AG04449 (cell line): Measurements from ENCODE around the gene FOXD2.
"Not testable (repeated sequence)": the region's sequence is repeated elsewhere in the genome, so short reads cannot be mapped to it uniquely, and the experiment has no call there.

Experiments used
- CTCF ChIA-PET: fragments of 350-600 bp; formaldehyde crosslinking; extraction: SDS; loops from one replicate; lab custom pipeline; 2021; ENCODE audit warnings: antibody characterized with exemption; lab: Yijun Ruan, JAX
- POLR2A ChIA-PET: fragments of 400-600, 350-600 bp; formaldehyde crosslinking; extraction: SDS; loops from one replicate; lab custom pipeline; 2020; ENCODE audit warnings: antibody characterized with exemption, inconsistent platforms; lab: Yijun Ruan, JAX
- DNase-seq: peaks from one replicate; pipeline ENCODE4 v3.0.0-alpha.2; 2010; ENCODE audit warnings: low read depth, low spot score
- H3K4me3 ChIP-seq: 2 replicates; pipeline ENCODE4 v1.5.1; 2011; ENCODE audit warnings: low read depth, mild to moderate bottlenecking, control low read depth, low read length
- CTCF ChIP-seq: IDR thresholded peaks from one replicate; pipeline ENCODE4 v1.5.1; 2011; ENCODE audit warnings: mild to moderate bottlenecking, moderate library complexity, low read length, control low read depth, inconsistent platforms; ENCODE audit not compliant: insufficient read depth; ENCODE audit errors: missing control alignments

Gene FOXD2

GRCh38 chr1:47445823-47446550, 8.1 kb downstream of the FOXD2 start:
- CTCF ChIA-PET: interaction anchor here (5.7 kb wide), 1 partner anchor 9 kb away, joined by 57 read pairs; the partner anchor contains the start of gene FOXD2
- POLR2A ChIA-PET: no interaction called here
- no peak for TF ChIP-seq CTCF
- no peak for DNase-seq
- no peak overlapping the region for H3K4me3 ChIP-seq

- TF ChIP-seq CTCF: no peak
- DNase-seq: no peak
- ChIA-PET CTCF (interaction anchor here (1.1 to 5.7 kb wide), 4 partner anchors 8 to 262 kb away, joined by 3 to 57 read pairs (median 10); partner anchors contain the start of gene FOXD2), POLR2A (no interaction called here)
- H3K4me3 ChIP-seq: no peak overlapping the region
Observed at GRCh38 chr1:47448462-47449222, 10.8 kb downstream of the FOXD2 start.

DNA sequence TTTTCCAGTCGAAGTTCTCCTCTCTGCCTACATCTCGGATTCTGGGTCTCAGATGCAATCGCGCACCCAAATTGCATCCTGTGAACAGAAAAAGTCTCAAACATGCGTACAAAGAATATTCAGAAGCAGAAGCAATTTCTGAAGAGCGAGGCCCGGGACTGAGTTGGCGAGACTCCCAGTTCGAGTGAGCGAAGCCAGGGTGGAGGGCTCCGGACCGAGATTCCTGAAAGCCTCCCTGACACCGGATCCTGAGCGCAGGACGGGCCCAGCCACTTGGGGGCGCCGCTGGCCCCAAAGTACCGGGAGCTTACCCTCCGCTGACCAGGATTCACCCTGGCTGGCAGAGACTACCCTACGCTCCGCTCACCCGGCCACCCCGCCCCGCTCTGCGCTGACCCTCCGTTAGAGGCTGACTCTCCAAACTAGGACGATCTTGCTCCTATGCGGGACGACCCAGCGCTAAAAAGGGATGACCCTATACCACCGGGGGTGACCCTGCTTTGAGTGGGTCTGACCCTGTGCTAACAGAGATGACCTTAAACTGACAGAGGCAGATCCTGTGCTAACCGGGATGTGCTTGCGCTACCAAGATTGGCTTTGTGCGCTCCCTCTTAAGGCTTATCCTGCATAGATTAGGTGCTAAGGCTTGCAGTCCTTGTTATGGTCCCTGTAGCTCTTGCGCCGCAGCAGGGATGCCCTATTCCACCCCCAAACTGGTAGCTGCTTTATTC, 12.1 kb downstream of the FOXD2 start:
- ChIA-PET POLR2A (no interaction called here), CTCF (interaction anchor here (1.4 to 5.7 kb wide), 6 partner anchors 9 to 281 kb away, joined by 3 to 57 read pairs (median 8); partner anchors contain the start of gene FOXD2)
- H3K4me3 ChIP-seq: no peak overlapping the region
- no peak for DNase-seq
- peak; percentile 43 for TF ChIP-seq CTCF

DNA sequence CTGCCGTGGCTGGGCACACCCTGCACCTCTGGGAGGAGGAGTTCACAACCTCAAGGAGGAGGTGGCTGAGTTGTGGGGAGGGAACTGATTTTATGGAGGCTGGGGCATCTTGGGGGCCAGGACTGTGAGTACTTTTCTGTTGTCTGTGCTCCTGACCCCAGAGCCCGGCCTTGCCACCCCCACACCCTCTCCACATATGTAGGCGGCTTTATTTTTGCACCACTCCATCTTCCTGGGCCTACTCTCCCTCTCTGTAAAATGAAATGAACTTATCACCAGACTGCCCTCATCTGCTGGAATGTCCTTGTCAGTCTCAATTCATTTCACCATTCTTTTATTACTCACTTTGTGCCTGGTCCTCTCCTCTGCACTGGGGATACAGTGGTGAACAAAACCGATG, 12.8 kb downstream of the FOXD2 start:
- no peak for DNase-seq
- TF ChIP-seq CTCF: no peak
- H3K4me3 ChIP-seq: no peak overlapping the region
- ChIA-PET POLR2A (no interaction called here), CTCF (interaction anchor here (1.4 to 5.7 kb wide), 5 partner anchors 14 to 280 kb away, joined by 3 to 57 read pairs (median 6); partner anchors contain the start of gene FOXD2)

GRCh38 chr1:47452426-47452825, 14.6 kb downstream of the FOXD2 start:
- DNase-seq: no peak
- POLR2A ChIA-PET: no interaction called here
- no peak for TF ChIP-seq CTCF
- CTCF ChIA-PET: interaction anchor here (0.8 to 1.4 kb wide), 5 partner anchors 12 to 258 kb away, joined by 3 to 5 read pairs (median 3); partner anchors contain the start of gene FOXD2
- no peak overlapping the region for H3K4me3 ChIP-seq

- POLR2A ChIA-PET, H3K4me3 ChIP-seq, DNase-seq: not testable (repeated sequence)
- CTCF ChIA-PET: interaction anchor here (1.4 kb wide), 1 partner anchor 257 kb away, joined by 4 read pairs; no protein-coding TSS in a partner anchor
Observed at GRCh38 chr1:47453910-47454309, 16.1 kb downstream of the FOXD2 start.
